Caco-2 (cell line): ENCODE data around the gene CHIT1. TPM values are rescaled to one million over a fixed set of nuclear protein-coding genes. Genes with fewer than 3 reads are reported as not detected.

Source experiments
- BruUV-seq: library from RNA; stranded (reverse); fragments of 400-500 nt; replicated peaks from 2 replicates; lab custom pipeline; 2021; lab: Mats Ljungman, UMichigan
- CTCF ChIA-PET: fragments of 300-600 bp; sonication (Branson Sonifier 250); formaldehyde crosslinking; loops from one replicate; lab custom pipeline; 2022; ENCODE audit warnings: antibody characterized with exemption; lab: Charles Lee
- POLR2A ChIA-PET: fragments of 300-600 bp; sonication (Branson Sonifier 250); formaldehyde crosslinking; loops from one replicate; lab custom pipeline; 2022; ENCODE audit warnings: antibody characterized with exemption; lab: Charles Lee
- DNase-seq, 2 experiments: peaks; one replicate each; pipeline versions ENCODE4 v3.0.0 to v3.0.0-alpha.2; 2020 to 2022
- H3K27me3 ChIP-seq: replicated peaks from 2 replicates; pipeline ENCODE4 v1.6.0; 2011; ENCODE audit warnings: low read length; ENCODE audit not compliant: control insufficient read depth, insufficient read depth
- H3K36me3 ChIP-seq: 2 replicates; pipeline ENCODE4 v1.5.1; 2011; ENCODE audit warnings: low read length; ENCODE audit not compliant: control insufficient read depth, insufficient read depth
- H3K4me1 ChIP-seq: fragments of 250-450 bp; sonication (Bioruptor Pico); 2 replicates; pipeline ENCODE4 v1.5.1; 2020; ENCODE audit warnings: mild to moderate bottlenecking
- H3K4me3 ChIP-seq: 2 replicates; pipeline ENCODE4 v1.5.1; 2011; ENCODE audit warnings: low read depth, mild to moderate bottlenecking, control low read depth, low read length
- H3K9me3 ChIP-seq: fragments of 250-450 bp; sonication (Bioruptor Pico); 2 replicates; pipeline ENCODE4 v1.5.1; 2020; ENCODE audit warnings: mild to moderate bottlenecking, moderate library complexity
- H3K27ac Mint-ChIP-seq: one replicate; pipeline ENCODE4 v1.8.0; 2022; ENCODE audit warnings: mixed read lengths; ENCODE audit not compliant: unreplicated experiment
- H3K27me3 Mint-ChIP-seq: one replicate; pipeline ENCODE4 v1.8.0; 2022; ENCODE audit warnings: mixed read lengths; ENCODE audit not compliant: insufficient read depth, unreplicated experiment
- H3K36me3 Mint-ChIP-seq: one replicate; pipeline ENCODE4 v1.8.0; 2022; ENCODE audit warnings: mild to moderate bottlenecking, mixed read lengths; ENCODE audit not compliant: insufficient read depth, unreplicated experiment
- H3K4me1 Mint-ChIP-seq: one replicate; pipeline ENCODE4 v1.8.0; 2022; ENCODE audit warnings: low read depth, mixed read lengths; ENCODE audit not compliant: unreplicated experiment
- H3K4me3 Mint-ChIP-seq: one replicate; pipeline ENCODE4 v1.8.0; 2022; ENCODE audit warnings: mild to moderate bottlenecking, moderate library complexity, mixed read lengths; ENCODE audit not compliant: unreplicated experiment
- H3K9me3 Mint-ChIP-seq: one replicate; pipeline ENCODE4 v1.8.0; 2022; ENCODE audit warnings: mixed read lengths; ENCODE audit not compliant: unreplicated experiment
- CTCF ChIP-seq, 2 experiments: fragments of 200-600 bp in 1 of 2; IDR thresholded peaks; 1 replicate in 1 of 2; 2 replicates in 1 of 2; pipeline versions ENCODE4 v1.5.1 to v1.8.0; 2011 to 2022; ENCODE audit warnings: antibody characterized with exemption in 1 of 2, control low read depth in 1 of 2, inconsistent platforms in 1 of 2, low read depth in 1 of 2, low read length in 1 of 2, mild to moderate bottlenecking in 1 of 2, moderate library complexity in 1 of 2; ENCODE audit not compliant: insufficient read depth in 1 of 2, severe bottlenecking in 1 of 2, unreplicated experiment in 1 of 2
- intact Hi-C: fragments of 100-400 bp; cut with micrococcal nuclease; formaldehyde crosslinking; loops from one replicate; pipeline ENCODE4 v1.10.0; 2022; ENCODE audit not compliant: unreplicated experiment
- total RNA-seq: library from RNA; stranded (reverse); gene quantifications from 2 replicates; pipeline ENCODE4 v1.2.3, GENCODE V29; 2022

Gene CHIT1
- total RNA-seq, 1 experiment from 2014 or later = not detected

- CTCF ChIA-PET = interaction anchor here (0.6 to 1.6 kb wide), 6 partner anchors 42 to 695 kb away, joined by 3 to 7 read pairs (median 3); no protein-coding TSS in a partner anchor
- H3K36me3 Mint-ChIP-seq = no peaks in the 10 kb centered on the region
- Histone ChIP-seq H3K9me3 (no peaks in the 10 kb centered on the region), H3K4me1 (no peaks in the 10 kb centered on the region), H3K27me3 (no peaks in the 10 kb centered on the region), H3K4me3 (no peak overlapping the region), H3K36me3 (no peaks in the 10 kb centered on the region)
- no peak overlapping the region for H3K4me3 Mint-ChIP-seq
- no peaks in the 10 kb centered on the region for H3K4me1 Mint-ChIP-seq
- no peak for DNase-seq
- peaks cover 3% of the 10 kb centered on the region for H3K27me3 Mint-ChIP-seq
- no peak for TF ChIP-seq CTCF (IDR thresholded peaks at IDR 0.05; ENCODE audit: insufficient read depth in 1 of 2, low read depth in 1 of 2, low read length in 1 of 2, severe bottlenecking in 1 of 2, unreplicated experiment in 1 of 2)
- POLR2A ChIA-PET = no interaction called here
- no peak overlapping the region for H3K27ac Mint-ChIP-seq
- no TSS peak for BruUV-seq
- intact Hi-C loops = no loop called here
- H3K9me3 Mint-ChIP-seq = no peaks in the 10 kb centered on the region
Observed at GRCh38 chr1:203227371-203228083, 1.9 kb downstream of the CHIT1 start.

- TF ChIP-seq CTCF (IDR thresholded peaks at IDR 0.05; ENCODE audit: insufficient read depth in 1 of 2, low read depth in 1 of 2, low read length in 1 of 2, severe bottlenecking in 1 of 2, unreplicated experiment in 1 of 2) = no peak
- Histone ChIP-seq H3K9me3 (no peaks in the 10 kb centered on the region), H3K4me3 (no peak overlapping the region), H3K27me3 (no peaks in the 10 kb centered on the region), H3K36me3 (no peaks in the 10 kb centered on the region), H3K4me1 (no peaks in the 10 kb centered on the region)
- no peak overlapping the region for H3K4me3 Mint-ChIP-seq
- H3K9me3 Mint-ChIP-seq = no peaks in the 10 kb centered on the region
- H3K4me1 Mint-ChIP-seq = no peaks in the 10 kb centered on the region
- POLR2A ChIA-PET = no interaction called here
- intact Hi-C loops = no loop called here
- no peaks in the 10 kb centered on the region for H3K36me3 Mint-ChIP-seq
- DNase-seq = no peak
- no TSS peak for BruUV-seq
- H3K27ac Mint-ChIP-seq = no peak overlapping the region
- peaks cover 3% of the 10 kb centered on the region for H3K27me3 Mint-ChIP-seq
- CTCF ChIA-PET = interaction anchor here (0.9 to 1.0 kb wide), 2 partner anchors 9 to 44 kb away, joined by 3 read pairs; no protein-coding TSS in a partner anchor
Observed at GRCh38 chr1:203225071-203225470, 4.4 kb downstream of the CHIT1 start.

GRCh38 chr1:203223012-203223775, 6.3 kb downstream of the CHIT1 start:
- intact Hi-C loops = no loop called here

More at GRCh38 chr1:203223012-203223775, 6.3 kb downstream of the CHIT1 start:
- Histone ChIP-seq H3K4me3 (no peak overlapping the region), H3K27me3 (no peaks in the 10 kb centered on the region), H3K36me3 (no peaks in the 10 kb centered on the region), H3K4me1 (no peaks in the 10 kb centered on the region), H3K9me3 (no peaks in the 10 kb centered on the region)
- no peaks in the 10 kb centered on the region for H3K9me3 Mint-ChIP-seq
- ChIA-PET CTCF (no interaction called here), POLR2A (no interaction called here)
- BruUV-seq = no TSS peak
- no peak for DNase-seq
- H3K4me3 Mint-ChIP-seq = no peak overlapping the region
- H3K36me3 Mint-ChIP-seq = no peaks in the 10 kb centered on the region
- peaks cover 3% of the 10 kb centered on the region for H3K27me3 Mint-ChIP-seq
- no peaks in the 10 kb centered on the region for H3K4me1 Mint-ChIP-seq
- no peak for TF ChIP-seq CTCF (IDR thresholded peaks at IDR 0.05; ENCODE audit: insufficient read depth in 1 of 2, low read depth in 1 of 2, low read length in 1 of 2, severe bottlenecking in 1 of 2, unreplicated experiment in 1 of 2)
- H3K27ac Mint-ChIP-seq = no peak overlapping the region
